ENCODE results near the gene HCFC1. TPM values are rescaled to one million over a fixed set of nuclear protein-coding genes. Genes with fewer than 3 reads are reported as not detected.

The HCFC1 gene
- polyA plus RNA-seq, 3 donors: 1.9 to 21.8 (median 3.8) TPM

- Mint-ChIP-seq H3K27ac (peak overlapping the region in 2 of 7 donors; percentile 30 to 69), H3K4me3 (no peak overlapping the region), H3K4me1 (peaks cover 24% of the 10 kb centered on the region), H3K36me3 (no peaks in the 10 kb centered on the region), H3K27me3 (ENCODE audit: low read depth in 3 of 3) (peaks cover 0 to 55% (median 16%) of the 10 kb centered on the region in 3 donors), H3K9me3 (peaks cover 0 to 10% (median 3%) of the 10 kb centered on the region in 7 donors)
- no peaks in the 10 kb centered on the region for H3K79me2 ChIP-seq (ENCODE audit: insufficient read depth, low read length)
- peaks cover 0 to 11% of the 10 kb centered on the region in 2 donors for H3K27me3 ChIP-seq (ENCODE audit: control insufficient read depth in 2 of 2, insufficient read depth in 2 of 2, low read length in 2 of 2)
- no peak overlapping the region for H2AFZ ChIP-seq (ENCODE audit: insufficient read depth, low read depth, low read length, poor library complexity, severe bottlenecking)
- no peak overlapping the region for H3K27ac ChIP-seq (ENCODE audit: low read depth in 1 of 2, low read length in 2 of 2)
- no peaks in the 10 kb centered on the region for H4K20me1 ChIP-seq (ENCODE audit: insufficient read depth, low read length)
- H3K4me1 ChIP-seq (ENCODE audit: control insufficient read depth in 1 of 2, insufficient read depth in 2 of 2, low read length in 2 of 2): peaks cover 27 to 28% of the 10 kb centered on the region in 2 donors
- no peak overlapping the region for H3K4me3 ChIP-seq (replicated peaks in 1 of 3; ENCODE audit: low read depth in 2 of 3, low read length in 3 of 3)
- no peaks in the 10 kb centered on the region for H3K36me3 ChIP-seq (replicated peaks in 1 of 2; ENCODE audit: control insufficient read depth in 1 of 2, insufficient read depth in 2 of 2, low read length in 2 of 2)
- H3K4me2 ChIP-seq (replicated peaks; ENCODE audit: extremely low read depth, low read length, poor library complexity, severe bottlenecking): no peak overlapping the region
- TF ChIP-seq, protein P1, sequence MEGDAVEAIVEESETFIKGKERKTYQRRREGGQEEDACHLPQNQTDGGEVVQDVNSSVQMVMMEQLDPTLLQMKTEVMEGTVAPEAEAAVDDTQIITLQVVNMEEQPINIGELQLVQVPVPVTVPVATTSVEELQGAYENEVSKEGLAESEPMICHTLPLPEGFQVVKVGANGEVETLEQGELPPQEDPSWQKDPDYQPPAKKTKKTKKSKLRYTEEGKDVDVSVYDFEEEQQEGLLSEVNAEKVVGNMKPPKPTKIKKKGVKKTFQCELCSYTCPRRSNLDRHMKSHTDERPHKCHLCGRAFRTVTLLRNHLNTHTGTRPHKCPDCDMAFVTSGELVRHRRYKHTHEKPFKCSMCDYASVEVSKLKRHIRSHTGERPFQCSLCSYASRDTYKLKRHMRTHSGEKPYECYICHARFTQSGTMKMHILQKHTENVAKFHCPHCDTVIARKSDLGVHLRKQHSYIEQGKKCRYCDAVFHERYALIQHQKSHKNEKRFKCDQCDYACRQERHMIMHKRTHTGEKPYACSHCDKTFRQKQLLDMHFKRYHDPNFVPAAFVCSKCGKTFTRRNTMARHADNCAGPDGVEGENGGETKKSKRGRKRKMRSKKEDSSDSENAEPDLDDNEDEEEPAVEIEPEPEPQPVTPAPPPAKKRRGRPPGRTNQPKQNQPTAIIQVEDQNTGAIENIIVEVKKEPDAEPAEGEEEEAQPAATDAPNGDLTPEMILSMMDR (IDR thresholded peaks at IDR 0.05): no peak
- DNase-seq: no peak
- intact Hi-C loops (cut with micrococcal nuclease): no loop called here
- H3K9ac ChIP-seq (ENCODE audit: insufficient read depth, low read length, poor library complexity, severe bottlenecking): no peak overlapping the region
- peaks cover 0 to 7% of the 10 kb centered on the region in 2 donors for H3K9me3 ChIP-seq (replicated peaks in 1 of 2; ENCODE audit: control insufficient read depth in 1 of 2, insufficient read depth in 1 of 2, low read length in 2 of 2)
These were observed 73.7 kb downstream of the HCFC1 start for GRCh38 chrX:153897899-153898298.

Small RNAs within 50 kb of the gene (small RNA-seq; reads per million reads assigned to genes)
- not detected for gene MIR3202-1 (ENCODE audit: insufficient read length, low read depth)

Other genes starting within 250 kb of the HCFC1 start
- 100 to 1,000 TPM; 139 to 294 (median 288) TPM for gene BCAP31, start 247.4 kb downstream of the HCFC1 start, polyA plus RNA-seq
- gene ABCD1, start 247.0 kb downstream of the HCFC1 start, polyA plus RNA-seq: 10 to 100 TPM in 1 of 3 donors, 1 to 10 TPM in 2; 5.6 to 22.5 (median 5.8) TPM
- not detected for gene PLXNB3, start 207.6 kb downstream of the HCFC1 start, polyA plus RNA-seq
- gene SRPK3, start 190.8 kb downstream of the HCFC1 start, polyA plus RNA-seq: under 1 TPM in 1 of 3 donors, not detected in 2; 0.01 TPM
- 100 to 1,000 TPM; 115 to 201 (median 130) TPM for gene IDH3G, start 177.4 kb downstream of the HCFC1 start, polyA plus RNA-seq
- gene SSR4, start 177.2 kb downstream of the HCFC1 start, polyA plus RNA-seq: 100 to 1,000 TPM; 201 to 419 (median 362) TPM
- gene PDZD4, start 141.3 kb downstream of the HCFC1 start, polyA plus RNA-seq: under 1 TPM in 1 of 3 donors, not detected in 2; 0.11 TPM
- under 1 TPM in 1 of 3 donors, not detected in 2; 0.55 TPM for gene L1CAM, start 85.6 kb downstream of the HCFC1 start, polyA plus RNA-seq
- under 1 TPM in 2 of 3 donors, not detected in 1; 0.14 to 0.27 TPM for gene AVPR2, start 67.1 kb downstream of the HCFC1 start, polyA plus RNA-seq
- gene ARHGAP4, start 45.6 kb downstream of the HCFC1 start, polyA plus RNA-seq: 100 to 1,000 TPM in 1 of 3 donors, 10 to 100 TPM in 2; 51.5 to 508 (median 64.4) TPM
- 100 to 1,000 TPM in 1 of 3 donors, 10 to 100 TPM in 2; 46.7 to 109 (median 47.9) TPM for gene NAA10, start 36.8 kb downstream of the HCFC1 start, polyA plus RNA-seq
- 100 to 1,000 TPM in 1 of 3 donors, 1 to 10 TPM in 2; 2.7 to 125 (median 3.8) TPM for gene RENBP, start 27.2 kb downstream of the HCFC1 start, polyA plus RNA-seq
- gene TMEM187, start 936 bp upstream of the HCFC1 start, polyA plus RNA-seq: 10 to 100 TPM in 1 of 3 donors, 1 to 10 TPM in 2; 2.8 to 10.3 (median 4.9) TPM
- gene IRAK1, start 48.1 kb upstream of the HCFC1 start, polyA plus RNA-seq: 100 to 1,000 TPM in 1 of 3 donors, 10 to 100 TPM in 2; 47.8 to 109 (median 49.5) TPM
- gene MECP2, start 125.9 kb upstream of the HCFC1 start, polyA plus RNA-seq: 10 to 100 TPM in 1 of 3 donors, 1 to 10 TPM in 2; 5.2 to 21.2 (median 9.6) TPM
- not detected for gene OPN1LW, start 172.4 kb upstream of the HCFC1 start, polyA plus RNA-seq
- not detected for gene OPN1MW, start 210.8 kb upstream of the HCFC1 start, polyA plus RNA-seq
- gene OPN1MW2, start 247.9 kb upstream of the HCFC1 start, polyA plus RNA-seq: not detected

All from CD14-positive monocyte (primary cell).